ENCODE measurements around the gene LAMP5.

- TF ChIP-seq CTCF (IDR thresholded peaks at IDR 0.05) (no peak), POLR2AphosphoS5 (IDR thresholded peaks at IDR 0.05) (no peak), POLR2A (IDR thresholded peaks at IDR 0.05) (no peak)
Measured at GRCh38 chr20:9516234-9516871, 2.0 kb downstream of the LAMP5 start.

Data from prostate gland (tissue), 2 donors.